ENCODE data around the gene HLA-G.
A peak's percentile ranks its signal among the peaks of the same experiment; 100 is the strongest.

Gene HLA-G

GRCh38 chr6:29816030-29816429 lies 11.6 kb upstream of the HLA-G start:
- no peak for DNase-seq (ENCODE audit: low read depth, low spot score)

DNA sequence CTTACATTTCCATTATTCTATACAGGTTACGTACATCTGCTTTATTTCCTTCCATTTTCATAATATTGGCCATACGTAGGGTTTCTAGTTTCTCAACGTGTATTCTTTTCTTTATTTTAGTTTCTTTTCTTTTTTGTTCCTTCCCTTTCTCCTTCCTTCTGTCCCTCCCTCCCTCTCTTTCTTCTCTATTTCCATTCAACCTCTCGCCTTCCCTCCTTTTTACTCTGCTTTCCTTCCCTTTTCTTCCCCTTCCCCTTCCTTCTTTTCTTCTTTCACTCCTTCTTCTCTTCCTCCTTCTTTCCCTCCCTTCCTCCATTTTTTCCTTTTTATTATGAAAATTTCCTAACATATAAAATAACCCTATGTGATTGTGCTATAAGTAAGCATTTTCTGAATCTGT lies 8.7 kb upstream of the HLA-G start:
- DNase-seq (ENCODE audit: low read depth, low spot score): no peak

- DNase-seq (ENCODE audit: low read depth, low spot score): no peak
These were observed 3.5 kb upstream of the HLA-G start for GRCh38 chr6:29824144-29824543.

- DNase-seq (ENCODE audit: low read depth, low spot score): no peak
These were observed 1.8 kb upstream of the HLA-G start for GRCh38 chr6:29825848-29826247.

GRCh38 chr6:29826271-29826670 lies 1.4 kb upstream of the HLA-G start:
- no peak for DNase-seq (ENCODE audit: low read depth, low spot score)

GRCh38 chr6:29828471-29828797 lies 809 bp downstream of the HLA-G start:
- no peak for DNase-seq (ENCODE audit: low read depth, low spot score)

- no peak for DNase-seq (ENCODE audit: low read depth, low spot score)
These were observed 2.1 kb downstream of the HLA-G start for GRCh38 chr6:29829766-29830165.

- DNase-seq (ENCODE audit: low read depth, low spot score): no peak
These were observed 2.8 kb downstream of the HLA-G start for GRCh38 chr6:29830409-29830808.

DNA sequence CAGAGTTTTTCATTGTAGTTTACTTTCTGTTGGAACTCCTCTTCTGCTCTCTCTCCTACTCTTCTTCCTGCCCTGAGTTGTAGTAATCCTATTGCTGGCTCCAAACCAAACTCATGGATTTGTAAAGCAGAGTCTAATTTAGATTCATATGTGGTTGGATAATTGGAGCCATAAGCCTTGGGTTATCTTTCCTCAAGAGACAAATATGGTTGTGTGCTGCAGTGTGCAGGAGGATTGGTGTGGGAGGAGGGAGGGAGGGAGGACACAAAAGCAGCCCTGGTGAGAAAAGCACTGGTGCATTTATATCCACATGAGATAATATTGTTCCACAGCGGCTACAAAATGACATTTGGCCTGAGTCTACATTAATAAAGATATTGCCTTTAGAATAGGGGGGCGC lies 4.2 kb downstream of the HLA-G start:
- DNase-seq (ENCODE audit: low read depth, low spot score): no peak

DNA sequence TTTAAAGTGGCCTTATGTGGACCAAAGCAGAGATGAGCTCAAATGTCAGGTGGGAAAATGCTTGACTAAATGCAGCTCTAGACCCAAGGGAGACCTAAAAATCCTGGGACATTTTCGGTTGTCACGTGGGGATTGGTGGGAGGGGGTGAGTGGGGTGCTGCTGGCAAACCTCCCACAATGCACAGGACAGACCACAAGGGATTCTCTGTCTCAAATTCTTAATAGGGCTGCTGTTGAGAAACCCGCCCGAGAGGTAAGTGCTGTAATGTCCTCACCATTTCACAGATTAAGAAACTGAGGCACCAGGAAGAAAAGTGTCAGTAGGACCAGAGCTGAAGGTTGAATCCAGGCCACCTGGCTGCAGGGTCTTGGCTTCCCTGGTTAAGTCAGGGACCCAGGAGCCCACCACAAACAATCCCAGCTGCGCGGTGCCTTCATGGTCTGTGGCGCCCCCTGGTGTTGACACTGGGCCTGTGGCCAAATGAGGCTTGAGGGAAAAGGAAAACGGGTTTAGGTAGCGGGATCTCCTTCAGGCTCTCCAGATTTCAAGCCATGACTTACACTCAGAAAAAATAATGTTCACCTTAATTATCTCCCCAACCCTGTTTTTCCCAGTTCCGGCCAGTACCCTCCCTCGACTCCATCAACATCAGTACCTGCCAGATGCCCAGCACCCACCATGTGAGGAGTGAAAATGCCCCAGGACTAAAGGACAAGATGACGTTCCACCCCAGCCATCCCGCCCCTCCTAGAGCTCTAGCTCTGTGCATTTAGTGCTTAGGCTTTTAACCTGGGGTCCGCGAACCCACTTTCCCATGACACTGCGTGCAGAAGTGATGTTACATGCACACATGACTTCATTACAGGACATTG lies 7.2 kb downstream of the HLA-G start:
- peak; percentile 82 for DNase-seq (ENCODE audit: low read depth, low spot score)

DNA sequence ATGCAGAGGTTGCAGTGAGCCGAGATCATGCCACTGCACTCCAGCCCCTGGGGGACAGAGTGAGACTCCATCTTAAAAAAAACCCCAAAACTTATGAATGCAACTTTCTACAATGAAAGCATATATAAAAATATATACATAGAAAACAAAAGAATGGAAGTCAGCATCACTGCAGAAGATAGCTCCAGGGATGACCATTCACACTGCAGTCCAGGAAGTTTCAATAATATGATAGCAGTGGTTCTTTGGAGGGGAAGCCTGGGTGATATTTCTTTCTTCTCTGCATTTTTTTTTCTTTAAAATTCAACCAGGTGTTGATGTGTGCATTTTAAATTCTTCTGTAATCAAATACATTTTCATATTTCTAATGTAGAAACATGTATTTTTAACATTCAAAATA lies 12.3 kb downstream of the HLA-G start:
- no peak for DNase-seq (ENCODE audit: low read depth, low spot score)

- no peak for DNase-seq (ENCODE audit: low read depth, low spot score)
These were observed 13.4 kb downstream of the HLA-G start for GRCh38 chr6:29841030-29841429.

GRCh38 chr6:29845405-29846006 lies 17.9 kb downstream of the HLA-G start:
- no peak for DNase-seq (ENCODE audit: low read depth, low spot score)

DNA sequence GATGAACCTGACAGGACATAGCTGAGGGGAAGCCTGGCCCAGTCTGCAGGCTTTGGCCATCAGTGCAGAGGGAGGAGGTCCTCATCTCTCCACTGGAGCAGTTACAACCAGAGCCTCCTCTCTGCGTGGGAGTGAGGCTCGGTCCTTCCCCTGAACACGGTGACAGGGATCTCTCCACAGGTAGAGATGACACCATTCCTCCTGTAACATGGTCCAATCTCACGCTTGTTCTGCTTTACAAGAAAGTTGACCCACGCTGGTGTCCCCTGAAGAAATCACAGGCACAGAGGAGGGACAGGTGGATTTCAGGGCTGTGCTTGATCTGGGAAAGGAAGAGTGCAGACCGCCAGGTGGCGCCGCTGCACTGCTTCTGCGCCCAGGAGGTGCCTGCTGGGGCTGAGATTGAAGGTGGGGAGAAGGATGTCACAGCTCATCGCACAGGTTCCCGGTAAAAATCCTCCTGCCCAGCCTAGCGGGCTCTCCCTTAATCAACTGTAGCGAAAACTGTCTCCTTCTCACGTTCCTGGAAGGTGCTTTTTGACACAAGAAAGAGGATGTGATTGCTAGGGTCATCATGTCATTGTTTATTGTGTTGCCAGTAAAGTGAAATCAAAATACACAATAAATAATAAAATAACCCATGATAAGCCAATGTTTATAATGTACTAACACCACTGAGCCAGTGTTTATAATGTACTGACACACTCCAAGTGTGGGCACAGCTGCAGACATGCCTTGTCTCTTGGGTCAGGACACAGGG lies 20.4 kb downstream of the HLA-G start:
- peak; percentile 89 for DNase-seq (ENCODE audit: low read depth, low spot score)

DNA sequence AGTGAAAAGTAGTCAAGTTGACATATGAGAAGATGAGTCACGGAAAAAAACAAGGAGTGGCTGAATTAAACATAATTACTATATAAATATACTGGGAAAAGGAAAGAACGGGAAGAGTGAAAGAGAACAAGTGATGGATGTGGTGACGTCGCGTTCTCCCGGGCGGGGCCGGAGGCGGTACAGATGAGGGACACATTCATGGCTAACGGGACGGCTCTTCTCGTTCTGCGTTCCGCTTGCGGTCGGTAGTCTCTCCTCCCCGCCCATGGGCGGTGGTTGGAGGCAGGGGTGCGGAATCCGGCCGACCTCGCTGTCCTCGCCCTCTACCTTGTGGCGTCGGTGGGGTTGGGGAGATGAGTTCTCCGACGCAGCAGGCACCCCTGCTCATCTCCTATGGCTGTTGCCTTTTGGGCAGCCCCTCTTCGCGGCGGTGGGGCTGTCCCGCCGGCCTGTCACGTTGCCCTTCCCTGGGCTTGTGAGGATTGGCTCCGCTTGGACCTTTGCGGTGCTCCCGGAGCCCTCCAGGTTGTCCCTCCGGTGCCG lies 22.5 kb downstream of the HLA-G start:
- peak; percentile 29 for DNase-seq (ENCODE audit: low read depth, low spot score)

DNA sequence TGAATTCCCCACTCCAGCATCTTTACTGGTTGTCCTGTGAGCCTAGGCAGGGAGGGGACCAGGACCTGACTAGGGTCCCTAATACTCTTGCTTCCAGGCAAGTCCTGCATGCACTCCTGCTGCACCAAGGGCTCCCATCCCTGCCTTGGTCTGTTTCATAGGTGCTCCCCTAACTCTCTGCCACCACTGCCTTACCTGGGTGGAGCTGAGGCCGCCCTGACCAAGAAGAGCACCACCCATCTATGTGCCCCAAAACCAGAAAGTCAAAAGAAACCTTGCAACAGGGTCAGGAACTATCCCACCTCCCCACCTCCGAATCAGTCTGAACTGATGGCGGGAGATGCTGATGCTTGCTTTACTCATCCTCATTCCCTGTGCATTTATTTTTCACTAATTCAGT lies 23.6 kb downstream of the HLA-G start:
- DNase-seq (ENCODE audit: low read depth, low spot score): no peak

DNA sequence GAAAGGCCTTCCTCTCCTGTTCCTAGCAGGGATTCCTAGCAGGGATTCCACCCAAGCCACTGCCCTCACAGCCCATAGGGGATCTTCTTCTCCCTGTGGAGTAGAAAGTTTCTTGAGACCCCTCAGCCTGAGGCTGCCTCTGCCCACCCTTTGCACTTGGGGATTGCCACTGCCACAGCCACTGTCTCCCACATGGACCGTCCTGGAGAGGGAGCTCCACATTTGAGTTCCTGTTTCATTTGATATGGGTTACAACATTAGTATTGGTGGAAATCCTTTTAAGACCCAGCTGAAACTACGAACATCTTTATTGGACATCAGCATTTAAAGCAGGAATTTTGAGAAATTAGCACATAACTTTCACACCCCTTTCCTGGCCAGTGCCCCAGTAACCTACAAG lies 25.6 kb downstream of the HLA-G start:
- no peak for DNase-seq (ENCODE audit: low read depth, low spot score)

DNA sequence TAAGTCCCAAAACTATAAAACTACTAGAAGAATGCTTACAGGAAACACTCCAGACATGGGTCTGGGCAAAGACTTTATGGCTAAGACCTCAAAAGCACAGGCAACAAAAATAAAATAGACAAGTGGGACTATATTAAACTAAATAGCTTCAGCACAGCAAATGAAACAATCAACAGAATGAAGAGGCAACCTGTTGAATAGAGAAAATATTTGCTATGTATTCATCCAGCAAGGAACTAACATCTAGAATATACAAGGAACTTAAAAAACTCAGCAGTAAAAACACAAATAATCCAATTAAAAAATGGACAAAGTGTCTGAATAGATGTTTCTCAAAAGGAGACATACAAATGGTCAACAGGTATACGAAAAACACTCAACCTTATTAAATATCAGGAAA lies 30.4 kb downstream of the HLA-G start:
- no peak for DNase-seq (ENCODE audit: low read depth, low spot score)

- no peak for DNase-seq (ENCODE audit: low read depth, low spot score)
These were observed 34.1 kb downstream of the HLA-G start for GRCh38 chr6:29861521-29862255.

DNA sequence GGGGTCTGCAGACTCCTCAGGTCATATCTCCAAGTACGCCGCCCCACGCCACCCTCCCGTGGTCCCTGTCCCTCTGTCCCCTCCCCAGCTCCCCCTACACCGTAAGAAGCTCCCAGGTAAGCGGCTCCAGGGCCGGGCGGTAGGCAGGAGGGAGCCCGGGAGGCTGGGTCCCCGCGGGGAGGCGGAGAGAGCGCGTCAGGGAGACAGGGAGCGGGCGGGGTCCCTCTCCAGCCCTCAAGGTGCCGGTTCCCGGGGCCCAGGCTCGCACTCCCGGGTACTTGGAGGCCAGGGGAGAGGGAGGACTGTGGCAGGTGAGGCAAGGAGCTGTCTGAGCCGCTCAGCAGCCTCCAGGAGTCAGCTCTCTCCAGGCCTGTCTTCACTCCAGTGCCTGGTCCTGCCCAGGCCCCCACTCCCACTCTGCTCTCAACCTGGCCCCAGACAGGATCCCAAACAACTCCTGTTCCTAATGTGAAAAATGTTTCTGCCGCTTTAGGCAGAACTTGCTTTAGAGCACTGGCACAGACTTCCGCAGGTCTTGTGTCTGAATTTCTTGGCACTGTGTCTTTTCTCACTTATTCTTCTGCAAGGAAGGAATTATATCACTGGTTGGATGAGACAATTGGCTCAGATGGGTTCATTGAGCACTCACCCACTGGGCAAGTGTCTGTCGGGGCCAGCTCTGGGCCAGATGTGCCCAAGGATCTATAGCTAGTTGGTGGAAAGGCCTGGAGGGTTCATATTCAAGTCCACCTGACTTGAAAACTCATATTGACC lies 36.6 kb downstream of the HLA-G start:
- DNase-seq (ENCODE audit: low read depth, low spot score): no peak

DNA sequence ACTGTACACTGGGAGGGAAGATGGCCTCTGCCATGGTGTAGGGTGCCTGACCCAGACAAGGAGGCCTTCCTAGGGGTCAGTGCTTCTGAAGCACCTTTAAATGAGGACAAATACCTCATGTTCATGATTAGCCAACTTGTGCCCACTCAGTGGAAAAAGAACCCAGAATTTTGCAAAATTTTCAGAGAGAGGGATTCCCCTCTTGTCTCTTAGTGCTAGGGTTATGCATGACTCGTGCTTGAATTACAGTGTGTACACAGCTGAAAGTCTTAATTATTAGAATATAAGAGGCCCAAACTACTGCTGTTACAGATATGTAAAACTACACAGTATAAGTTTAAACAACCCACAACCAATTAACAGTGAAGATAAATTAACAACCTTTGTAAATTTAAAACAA lies 38.0 kb downstream of the HLA-G start:
- no peak for DNase-seq (ENCODE audit: low read depth, low spot score)

Measured in ELF-1 (cell line).